HEK293 (cell line): ENCODE measurements around the gene EEF2K.

Experiments
- CTCF ChIA-PET: fragments of 350-600 bp; formaldehyde crosslinking; extraction: SDS; loops from one replicate; lab custom pipeline; 2021; ENCODE audit warnings: antibody characterized with exemption; lab: Yijun Ruan, JAX
- POLR2A ChIA-PET: fragments of 300-600 bp; formaldehyde crosslinking; extraction: SDS; loops from one replicate; lab custom pipeline; 2020; ENCODE audit warnings: antibody characterized with exemption, inconsistent platforms; lab: Yijun Ruan, JAX
- H3K27ac ChIP-seq: fragments of 200-500 bp; sonication (Bioruptor generic); 2 replicates; pipeline ENCODE4 v1.5.1; 2014; ENCODE audit warnings: low read depth, low read length, control low read depth, inconsistent platforms; ENCODE audit errors: extremely low read depth
- H3K36me3 ChIP-seq, 2 experiments: fragments of 200-500 bp in 1 of 2; sonication (Bioruptor generic) in 1 of 2; 1 replicate in 1 of 2; 2 replicates in 1 of 2; pipeline ENCODE4 v1.5.1; 2014 to 2017; ENCODE audit warnings: inconsistent platforms in 2 of 2, low read length in 2 of 2; ENCODE audit not compliant: control insufficient read depth in 2 of 2, insufficient read depth in 1 of 2
- H3K4me1 ChIP-seq: fragments of 200-500 bp; sonication (Bioruptor generic); 2 replicates; pipeline ENCODE4 v1.5.1; 2014; ENCODE audit warnings: mild to moderate bottlenecking, low read length, inconsistent platforms; ENCODE audit not compliant: control insufficient read depth, insufficient read depth
- H3K4me3 ChIP-seq: 2 replicates; pipeline ENCODE4 v1.5.1; 2011; ENCODE audit warnings: low read depth, mild to moderate bottlenecking, control low read depth, low read length, moderate library complexity
- H3K9me3 ChIP-seq: fragments of 200-500 bp; sonication (Bioruptor generic); 2 replicates; pipeline ENCODE4 v1.5.1; 2014; ENCODE audit warnings: low read depth, low read length, inconsistent platforms; ENCODE audit not compliant: control insufficient read depth, insufficient read depth
- ATF2 ChIP-seq: fragments of 450-650 bp; formaldehyde crosslinking; IDR thresholded peaks from 2 replicates; pipeline ENCODE4 v1.5.1; 2016; ENCODE audit warnings: missing biosample characterization, missing genetic modification characterization, low read depth
- EGR2 ChIP-seq: fragments of 450-650 bp; formaldehyde crosslinking; IDR thresholded peaks from 2 replicates; pipeline ENCODE4 v1.5.1; 2016; ENCODE audit warnings: low read depth, missing biosample characterization, missing genetic modification characterization
- GLIS1 ChIP-seq: fragments of 450-650 bp; formaldehyde crosslinking; IDR thresholded peaks from 2 replicates; pipeline ENCODE4 v1.5.1; 2016; ENCODE audit warnings: missing biosample characterization, missing genetic modification characterization
- HOXA7 ChIP-seq: sonication (generic); formaldehyde crosslinking; IDR thresholded peaks from 2 replicates; pipeline ENCODE4 v1.8.1; 2022; ENCODE audit warnings: missing genetic modification reagents, borderline replicate concordance
- REPIN1 ChIP-seq: fragments of 450-650 bp; formaldehyde crosslinking; IDR thresholded peaks from 2 replicates; pipeline ENCODE4 v1.5.1; 2017; ENCODE audit warnings: missing biosample characterization, missing genetic modification characterization, low read depth
- ZBTB8A ChIP-seq: fragments of 450-650 bp; formaldehyde crosslinking; IDR thresholded peaks from 2 replicates; pipeline ENCODE4 v1.5.1; 2016; ENCODE audit warnings: missing biosample characterization, missing genetic modification characterization
- ZIC2 ChIP-seq: fragments of 450-650 bp; formaldehyde crosslinking; IDR thresholded peaks from 2 replicates; pipeline ENCODE4 v1.5.1; 2016; ENCODE audit warnings: missing biosample characterization, missing genetic modification characterization
- ZNF157 ChIP-seq: fragments of 450-650 bp; formaldehyde crosslinking; IDR thresholded peaks from 2 replicates; pipeline ENCODE4 v1.5.1; 2016; ENCODE audit warnings: missing biosample characterization, missing genetic modification characterization
- ZNF202 ChIP-seq: fragments of 450-650 bp; formaldehyde crosslinking; IDR thresholded peaks from 2 replicates; pipeline ENCODE4 v1.5.1; 2016; ENCODE audit warnings: missing biosample characterization, missing genetic modification characterization, borderline replicate concordance
- ZNF214 ChIP-seq: fragments of 450-650 bp; formaldehyde crosslinking; IDR thresholded peaks from 2 replicates; pipeline ENCODE4 v1.5.1; 2017; ENCODE audit warnings: missing biosample characterization, mild to moderate bottlenecking, missing genetic modification characterization, borderline replicate concordance
- ZNF274 ChIP-seq, 2 experiments: fragments of 200-500 bp in 1 of 2; fragments of 450-650 bp in 1 of 2; sonication (Bioruptor generic) in 1 of 2; formaldehyde crosslinking in 1 of 2; IDR thresholded peaks; 2 replicates each; pipeline versions ENCODE4 v1.5.1 to v1.6.1; 2014 to 2016; ENCODE audit warnings: borderline replicate concordance in 1 of 2, inconsistent platforms in 1 of 2, low read length in 1 of 2, missing biosample characterization in 1 of 2, missing genetic modification characterization in 1 of 2
- ZNF280D ChIP-seq: fragments of 450-650 bp; formaldehyde crosslinking; IDR thresholded peaks from 2 replicates; pipeline ENCODE4 v1.5.1; 2016; ENCODE audit warnings: missing biosample characterization, missing genetic modification characterization
- ZNF302 ChIP-seq: fragments of 450-650 bp; formaldehyde crosslinking; IDR thresholded peaks from 2 replicates; pipeline ENCODE4 v1.5.1; 2016; ENCODE audit warnings: missing biosample characterization, missing genetic modification characterization, low read depth
- ZNF354C ChIP-seq: fragments of 450-650 bp; formaldehyde crosslinking; IDR thresholded peaks from 2 replicates; pipeline ENCODE4 v1.5.1; 2016; ENCODE audit warnings: missing biosample characterization, missing genetic modification characterization, low read depth, borderline replicate concordance
- ZNF449 ChIP-seq: fragments of 450-650 bp; formaldehyde crosslinking; IDR thresholded peaks from 2 replicates; pipeline ENCODE4 v1.5.1; 2017; ENCODE audit warnings: missing biosample characterization, mild to moderate bottlenecking, missing genetic modification characterization, moderate library complexity
- ZNF529 ChIP-seq: fragments of 450-650 bp; formaldehyde crosslinking; IDR thresholded peaks from 2 replicates; pipeline ENCODE4 v1.5.1; 2017; ENCODE audit warnings: missing genetic modification characterization, missing biosample characterization; ENCODE audit not compliant: insufficient replicate concordance
- ZNF555 ChIP-seq: fragments of 450-650 bp; formaldehyde crosslinking; conservative IDR thresholded peaks from 2 replicates; pipeline ENCODE4 v1.5.1; 2017; ENCODE audit warnings: missing biosample characterization, mild to moderate bottlenecking, missing genetic modification characterization, inconsistent platforms
- ZNF76 ChIP-seq: fragments of 450-650 bp; formaldehyde crosslinking; IDR thresholded peaks from 2 replicates; pipeline ENCODE4; 2016; ENCODE audit warnings: low read depth, missing biosample characterization, missing genetic modification characterization, borderline replicate concordance
- ZNF792 ChIP-seq: fragments of 450-650 bp; formaldehyde crosslinking; IDR thresholded peaks from 2 replicates; pipeline ENCODE4 v1.5.1; 2016; ENCODE audit warnings: missing biosample characterization, missing genetic modification characterization

Gene EEF2K

GRCh38 chr16:22252317-22252716, 46.2 kb downstream of the EEF2K start (continued):
- TF ChIP-seq ZNF449 (tag by site-specific recombination), result no peak

- no peaks in the 10 kb centered on the region for H3K9me3 ChIP-seq
- no peak overlapping the region for H3K4me3 ChIP-seq
- TF ChIP-seq ZNF76 (tag by site-specific recombination) (no peak), ZIC2 (no peak), ZNF529 (tag by site-specific recombination) (no peak), EGR2 (tag by site-specific recombination) (no peak), ZNF280D (tag by site-specific recombination) (no peak), ZNF792 (no peak), GLIS1 (tag by site-specific recombination) (no peak), HOXA7 (CRISPR knock-in tag) (no peak), ZNF302 (tag by site-specific recombination) (no peak), ZNF354C (tag by site-specific recombination) (no peak), ATF2 (tag by site-specific recombination) (no peak), REPIN1 (tag by site-specific recombination) (no peak), ZNF214 (tag by site-specific recombination) (no peak), ZNF555 (no peak), ZNF274 (IDR thresholded peaks at IDR 0.05; ENCODE audit: low read length) (no peak), ZNF274 (tag by site-specific recombination; IDR thresholded peaks at IDR 0.05; ENCODE audit: borderline replicate concordance) (no peak), ZNF157 (tag by site-specific recombination) (no peak), ZBTB8A (tag by site-specific recombination) (no peak), ZNF202 (tag by site-specific recombination) (no peak)
- ChIA-PET POLR2A (interaction anchor here (0.5 to 1.1 kb wide), 2 partner anchors 10 to 22 kb away, joined by 3 read pairs; no protein-coding TSS in a partner anchor), CTCF (no interaction called here)
- no peaks in the 10 kb centered on the region for H3K4me1 ChIP-seq
- H3K36me3 ChIP-seq, result peaks cover 4 to 61% of the 10 kb centered on the region in 2 experiments; a peak in 2 of 3 replicates
- H3K27ac ChIP-seq, result no peak overlapping the region
Measured at GRCh38 chr16:22253272-22253671, 47.2 kb downstream of the EEF2K start.
